Measurements from ENCODE around the gene PROCR.
A peak's percentile ranks its signal among the peaks of the same experiment; 100 is the strongest.

DNA sequence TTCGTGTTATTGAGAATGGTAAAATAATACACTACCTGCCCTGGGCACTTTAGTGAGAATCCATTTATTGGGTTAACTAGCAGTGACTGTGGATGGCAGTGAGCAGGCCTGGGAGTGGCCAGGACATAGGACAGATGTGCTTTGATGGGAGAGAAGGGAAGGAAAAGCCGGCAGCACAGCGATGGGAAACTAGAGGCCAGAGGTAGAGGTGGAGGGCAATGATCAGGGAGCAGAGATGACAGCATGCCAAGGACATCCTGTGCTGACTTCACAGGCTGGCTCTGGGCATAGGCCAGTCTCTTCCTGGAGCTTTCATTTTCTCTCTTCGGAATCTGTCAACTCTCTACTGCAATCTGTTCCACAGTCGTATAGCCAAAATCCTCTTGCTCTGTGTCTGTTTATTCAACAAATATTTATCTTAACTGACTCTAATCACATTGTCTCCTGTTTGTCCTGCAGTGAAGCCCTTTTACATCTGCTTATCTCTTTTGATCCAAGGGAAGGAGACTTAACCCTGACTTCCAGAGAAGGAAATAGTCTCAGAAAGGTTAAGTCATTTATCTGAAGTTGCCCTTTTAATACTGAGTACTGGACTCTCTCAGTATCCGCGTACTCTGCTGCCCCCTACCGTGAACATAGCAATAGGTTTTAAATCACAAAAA is 36.2 kb downstream of the PROCR start:
- TF ChIP-seq, protein P1, sequence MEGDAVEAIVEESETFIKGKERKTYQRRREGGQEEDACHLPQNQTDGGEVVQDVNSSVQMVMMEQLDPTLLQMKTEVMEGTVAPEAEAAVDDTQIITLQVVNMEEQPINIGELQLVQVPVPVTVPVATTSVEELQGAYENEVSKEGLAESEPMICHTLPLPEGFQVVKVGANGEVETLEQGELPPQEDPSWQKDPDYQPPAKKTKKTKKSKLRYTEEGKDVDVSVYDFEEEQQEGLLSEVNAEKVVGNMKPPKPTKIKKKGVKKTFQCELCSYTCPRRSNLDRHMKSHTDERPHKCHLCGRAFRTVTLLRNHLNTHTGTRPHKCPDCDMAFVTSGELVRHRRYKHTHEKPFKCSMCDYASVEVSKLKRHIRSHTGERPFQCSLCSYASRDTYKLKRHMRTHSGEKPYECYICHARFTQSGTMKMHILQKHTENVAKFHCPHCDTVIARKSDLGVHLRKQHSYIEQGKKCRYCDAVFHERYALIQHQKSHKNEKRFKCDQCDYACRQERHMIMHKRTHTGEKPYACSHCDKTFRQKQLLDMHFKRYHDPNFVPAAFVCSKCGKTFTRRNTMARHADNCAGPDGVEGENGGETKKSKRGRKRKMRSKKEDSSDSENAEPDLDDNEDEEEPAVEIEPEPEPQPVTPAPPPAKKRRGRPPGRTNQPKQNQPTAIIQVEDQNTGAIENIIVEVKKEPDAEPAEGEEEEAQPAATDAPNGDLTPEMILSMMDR (IDR thresholded peaks at IDR 0.05; ENCODE audit: low read depth, low read length, missing input control): peak; percentile 82
- TF ChIP-seq SP1 (IDR thresholded peaks at IDR 0.05) (peak; percentile 98), JUND (IDR thresholded peaks at IDR 0.05) (peak; percentile 83 to 87), RAD21 (IDR thresholded peaks at IDR 0.05) (peak; percentile 87 to 92), YY1 (IDR thresholded peaks at IDR 0.05) (peak; percentile 89), TAF1 (conservative IDR thresholded peaks at IDR 0.05) (peak; percentile 63), FOXA1 (IDR thresholded peaks at IDR 0.05) (peak; percentile 60), EGR1 (IDR thresholded peaks at IDR 0.05; ENCODE audit: low read depth in 2 of 2) (peak; percentile 78 to 90), HNF4A (conservative IDR thresholded peaks at IDR 0.05) (peak; percentile 92 to 93), GABPA (IDR thresholded peaks at IDR 0.05 in 1 of 2, conservative IDR thresholded peaks at IDR 0.05 in 1 of 2) (peak in 1 of 2 donors; percentile 72)
- TF ChIP-seq, protein P2, sequence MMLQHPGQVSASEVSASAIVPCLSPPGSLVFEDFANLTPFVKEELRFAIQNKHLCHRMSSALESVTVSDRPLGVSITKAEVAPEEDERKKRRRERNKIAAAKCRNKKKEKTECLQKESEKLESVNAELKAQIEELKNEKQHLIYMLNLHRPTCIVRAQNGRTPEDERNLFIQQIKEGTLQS (IDR thresholded peaks at IDR 0.05): peak; percentile 81
- TF ChIP-seq, protein P3, sequence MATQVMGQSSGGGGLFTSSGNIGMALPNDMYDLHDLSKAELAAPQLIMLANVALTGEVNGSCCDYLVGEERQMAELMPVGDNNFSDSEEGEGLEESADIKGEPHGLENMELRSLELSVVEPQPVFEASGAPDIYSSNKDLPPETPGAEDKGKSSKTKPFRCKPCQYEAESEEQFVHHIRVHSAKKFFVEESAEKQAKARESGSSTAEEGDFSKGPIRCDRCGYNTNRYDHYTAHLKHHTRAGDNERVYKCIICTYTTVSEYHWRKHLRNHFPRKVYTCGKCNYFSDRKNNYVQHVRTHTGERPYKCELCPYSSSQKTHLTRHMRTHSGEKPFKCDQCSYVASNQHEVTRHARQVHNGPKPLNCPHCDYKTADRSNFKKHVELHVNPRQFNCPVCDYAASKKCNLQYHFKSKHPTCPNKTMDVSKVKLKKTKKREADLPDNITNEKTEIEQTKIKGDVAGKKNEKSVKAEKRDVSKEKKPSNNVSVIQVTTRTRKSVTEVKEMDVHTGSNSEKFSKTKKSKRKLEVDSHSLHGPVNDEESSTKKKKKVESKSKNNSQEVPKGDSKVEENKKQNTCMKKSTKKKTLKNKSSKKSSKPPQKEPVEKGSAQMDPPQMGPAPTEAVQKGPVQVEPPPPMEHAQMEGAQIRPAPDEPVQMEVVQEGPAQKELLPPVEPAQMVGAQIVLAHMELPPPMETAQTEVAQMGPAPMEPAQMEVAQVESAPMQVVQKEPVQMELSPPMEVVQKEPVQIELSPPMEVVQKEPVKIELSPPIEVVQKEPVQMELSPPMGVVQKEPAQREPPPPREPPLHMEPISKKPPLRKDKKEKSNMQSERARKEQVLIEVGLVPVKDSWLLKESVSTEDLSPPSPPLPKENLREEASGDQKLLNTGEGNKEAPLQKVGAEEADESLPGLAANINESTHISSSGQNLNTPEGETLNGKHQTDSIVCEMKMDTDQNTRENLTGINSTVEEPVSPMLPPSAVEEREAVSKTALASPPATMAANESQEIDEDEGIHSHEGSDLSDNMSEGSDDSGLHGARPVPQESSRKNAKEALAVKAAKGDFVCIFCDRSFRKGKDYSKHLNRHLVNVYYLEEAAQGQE (IDR thresholded peaks at IDR 0.05): peak; percentile 47
- TF ChIP-seq, protein P4, sequence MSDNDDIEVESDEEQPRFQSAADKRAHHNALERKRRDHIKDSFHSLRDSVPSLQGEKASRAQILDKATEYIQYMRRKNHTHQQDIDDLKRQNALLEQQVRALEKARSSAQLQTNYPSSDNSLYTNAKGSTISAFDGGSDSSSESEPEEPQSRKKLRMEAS (IDR thresholded peaks at IDR 0.05): peak; percentile 98
- TF ChIP-seq, protein P5, sequence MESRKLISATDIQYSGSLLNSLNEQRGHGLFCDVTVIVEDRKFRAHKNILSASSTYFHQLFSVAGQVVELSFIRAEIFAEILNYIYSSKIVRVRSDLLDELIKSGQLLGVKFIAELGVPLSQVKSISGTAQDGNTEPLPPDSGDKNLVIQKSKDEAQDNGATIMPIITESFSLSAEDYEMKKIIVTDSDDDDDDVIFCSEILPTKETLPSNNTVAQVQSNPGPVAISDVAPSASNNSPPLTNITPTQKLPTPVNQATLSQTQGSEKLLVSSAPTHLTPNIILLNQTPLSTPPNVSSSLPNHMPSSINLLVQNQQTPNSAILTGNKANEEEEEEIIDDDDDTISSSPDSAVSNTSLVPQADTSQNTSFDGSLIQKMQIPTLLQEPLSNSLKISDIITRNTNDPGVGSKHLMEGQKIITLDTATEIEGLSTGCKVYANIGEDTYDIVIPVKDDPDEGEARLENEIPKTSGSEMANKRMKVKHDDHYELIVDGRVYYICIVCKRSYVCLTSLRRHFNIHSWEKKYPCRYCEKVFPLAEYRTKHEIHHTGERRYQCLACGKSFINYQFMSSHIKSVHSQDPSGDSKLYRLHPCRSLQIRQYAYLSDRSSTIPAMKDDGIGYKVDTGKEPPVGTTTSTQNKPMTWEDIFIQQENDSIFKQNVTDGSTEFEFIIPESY (IDR thresholded peaks at IDR 0.05): peak; percentile 89

All from liver (tissue), 3 donors.